Endodermal cell (in vitro differentiated cells): ENCODE data around the gene ST6GALNAC4. TPM values are rescaled to one million over a fixed set of nuclear protein-coding genes. Genes with fewer than 3 reads are reported as not detected.
A peak's percentile ranks its signal among the peaks of the same experiment; 100 is the strongest.

ENCODE experiments used
- DNase-seq: peaks from one replicate; pipeline ENCODE4 v3.0.0-alpha.2; 2017
- H3K27ac ChIP-seq: 2 replicates; pipeline ENCODE4 v1.5.1; 2013; ENCODE audit warnings: mild to moderate bottlenecking, low read depth, low read length, moderate library complexity
- H3K27me3 ChIP-seq: 2 replicates; pipeline ENCODE4 v1.6.1; 2013; ENCODE audit warnings: mild to moderate bottlenecking, low read length, moderate library complexity; ENCODE audit not compliant: insufficient read depth, control insufficient read depth, poor library complexity, severe bottlenecking
- H3K36me3 ChIP-seq: 2 replicates; pipeline ENCODE4 v1.7.0; 2013; ENCODE audit warnings: mild to moderate bottlenecking, low read length, moderate library complexity; ENCODE audit not compliant: control insufficient read depth, insufficient read depth
- H3K4me1 ChIP-seq: one replicate; pipeline ENCODE4 v1.7.0; 2013; ENCODE audit warnings: low read length; ENCODE audit not compliant: control insufficient read depth, insufficient read depth
- H3K4me3 ChIP-seq: 2 replicates; pipeline ENCODE4 v1.5.1; 2013; ENCODE audit warnings: mild to moderate bottlenecking, low read length, moderate library complexity
- H3K9ac ChIP-seq: 2 replicates; pipeline ENCODE4 v1.6.1; 2013; ENCODE audit warnings: mild to moderate bottlenecking, low read length, moderate library complexity; ENCODE audit not compliant: poor library complexity, severe bottlenecking; ENCODE audit errors: extremely low read depth
- H3K9me3 ChIP-seq: 2 replicates; pipeline ENCODE4 v1.6.1; 2013; ENCODE audit warnings: mild to moderate bottlenecking, low read length, moderate library complexity; ENCODE audit not compliant: control insufficient read depth
- H3K27ac Mint-ChIP-seq: 2 replicates; pipeline ENCODE4 v1.8.0; 2020; ENCODE audit warnings: mixed read lengths
- H3K27me3 Mint-ChIP-seq: 2 replicates; pipeline ENCODE4 v1.8.0; 2021; ENCODE audit warnings: mild to moderate bottlenecking, mixed read lengths; ENCODE audit not compliant: insufficient read depth
- H3K36me3 Mint-ChIP-seq: 2 replicates; pipeline ENCODE4 v1.8.0; 2020; ENCODE audit warnings: low read depth, mixed read lengths
- H3K4me1 Mint-ChIP-seq: 2 replicates; pipeline ENCODE4 v1.8.0; 2020; ENCODE audit warnings: mixed read lengths
- H3K4me3 Mint-ChIP-seq: 2 replicates; pipeline ENCODE4 v1.8.0; 2020; ENCODE audit warnings: mild to moderate bottlenecking, moderate library complexity, mixed read lengths
- H3K9me3 Mint-ChIP-seq: 2 replicates; pipeline ENCODE4 v1.8.0; 2020; ENCODE audit warnings: mild to moderate bottlenecking, mixed read lengths
- CTCF ChIP-seq: fragments of 200-600 bp; sonication (generic); conservative IDR thresholded peaks from 2 replicates; pipeline ENCODE4 v1.5.0; 2021; ENCODE audit warnings: antibody characterized with exemption, mild to moderate bottlenecking
- WGBS, 2 experiments: methylation state at CpG; one replicate each; pipeline versions ENCODE4 v1.1.5 to v1.1.7; 2013; ENCODE audit warnings: missing lambda C conversion rate in 2 of 2, mixed read lengths in 1 of 2; ENCODE audit not compliant: insufficient coverage in 1 of 2, insufficient read length in 1 of 2; 5-methylcytosine and 5-hydroxymethylcytosine counted together
- total RNA-seq, 2 donors: library from RNA; stranded (reverse); fragmentation: NEBNext Ultra II Directional in 1 of 2; extraction: Animal tissue kit (Norgen Biotek cat#: 25700) in 1 of 2; gene quantifications; 2 replicates in 1 of 2; 3 replicates in 1 of 2; pipeline ENCODE4 v1.2.1, GENCODE V29; 2021

The ST6GALNAC4 gene
- total RNA-seq, 2 donors from 2014 or later, result 8.3 to 12.7 TPM

GRCh38 chr9:127944586-127945218, 27.9 kb upstream of the ST6GALNAC4 start:
- no peak overlapping the region for H3K27ac ChIP-seq
- H3K36me3 Mint-ChIP-seq, result peaks cover 28% of the 10 kb centered on the region

GRCh38 chr9:127943731-127944144, 26.9 kb upstream of the ST6GALNAC4 start:
- H3K4me3 Mint-ChIP-seq, result no peak overlapping the region
- peak; percentile 93 for TF ChIP-seq CTCF
- no peak overlapping the region for H3K27ac ChIP-seq

More at GRCh38 chr9:127944586-127945218, 27.9 kb upstream of the ST6GALNAC4 start:
- DNase-seq, result no peak
- Mint-ChIP-seq H3K27me3 (no peaks in the 10 kb centered on the region), H3K4me3 (no peak overlapping the region), H3K27ac (no peak overlapping the region), H3K4me1 (no peaks in the 10 kb centered on the region), H3K9me3 (no peaks in the 10 kb centered on the region)
- Histone ChIP-seq H3K4me1 (no peaks in the 10 kb centered on the region), H3K9ac (no peak overlapping the region), H3K27me3 (no peaks in the 10 kb centered on the region), H3K9me3 (no peaks in the 10 kb centered on the region), H3K36me3 (peaks cover 40% of the 10 kb centered on the region), H3K4me3 (no peak overlapping the region)
- WGBS, 2 experiments, result 95 to 96% methylated on average over 26 to 38 of the region's 38 CpGs
- no peak for TF ChIP-seq CTCF

GRCh38 chr9:127943011-127943662, 26.3 kb upstream of the ST6GALNAC4 start:
- Histone ChIP-seq H3K27ac (no peak overlapping the region), H3K9ac (no peak overlapping the region), H3K4me3 (no peak overlapping the region), H3K27me3 (no peaks in the 10 kb centered on the region), H3K36me3 (peaks cover 41% of the 10 kb centered on the region), H3K9me3 (no peaks in the 10 kb centered on the region), H3K4me1 (no peaks in the 10 kb centered on the region)
- Mint-ChIP-seq H3K27ac (peak overlapping the region; percentile 48), H3K27me3 (no peaks in the 10 kb centered on the region), H3K9me3 (no peaks in the 10 kb centered on the region), H3K4me1 (peaks cover 4% of the 10 kb centered on the region), H3K4me3 (no peak overlapping the region), H3K36me3 (peaks cover 28% of the 10 kb centered on the region)
- TF ChIP-seq CTCF, result no peak
- WGBS, 2 experiments, result 91 to 93% methylated on average over 11 to 14 of the region's 14 CpGs
- DNase-seq, result no peak

More at GRCh38 chr9:127943731-127944144, 26.9 kb upstream of the ST6GALNAC4 start:
- H3K27ac Mint-ChIP-seq, result peak overlapping the region; percentile 55
- H3K9ac ChIP-seq, result no peak overlapping the region
- no peak overlapping the region for H3K4me3 ChIP-seq
- H3K36me3 Mint-ChIP-seq, result peaks cover 28% of the 10 kb centered on the region
- H3K36me3 ChIP-seq, result peaks cover 41% of the 10 kb centered on the region
- WGBS, 2 experiments, result 41 to 48% methylated on average over 11 to 13 of the region's 13 CpGs
- H3K9me3 ChIP-seq, result no peaks in the 10 kb centered on the region
- H3K9me3 Mint-ChIP-seq, result no peaks in the 10 kb centered on the region
- no peaks in the 10 kb centered on the region for H3K4me1 Mint-ChIP-seq
- DNase-seq, result peak; percentile 95
- no peaks in the 10 kb centered on the region for H3K4me1 ChIP-seq
- no peaks in the 10 kb centered on the region for H3K27me3 ChIP-seq
- no peaks in the 10 kb centered on the region for H3K27me3 Mint-ChIP-seq
